GM21390 (cell line): ENCODE results near the gene LARGE1.

Experiments used
- ATAC-seq: cut with Tn5 transposase; IDR thresholded peaks from one replicate; pipeline ENCODE4 v1.9.1; 2021; ENCODE audit not compliant: unreplicated experiment

LARGE1 gene

DNA sequence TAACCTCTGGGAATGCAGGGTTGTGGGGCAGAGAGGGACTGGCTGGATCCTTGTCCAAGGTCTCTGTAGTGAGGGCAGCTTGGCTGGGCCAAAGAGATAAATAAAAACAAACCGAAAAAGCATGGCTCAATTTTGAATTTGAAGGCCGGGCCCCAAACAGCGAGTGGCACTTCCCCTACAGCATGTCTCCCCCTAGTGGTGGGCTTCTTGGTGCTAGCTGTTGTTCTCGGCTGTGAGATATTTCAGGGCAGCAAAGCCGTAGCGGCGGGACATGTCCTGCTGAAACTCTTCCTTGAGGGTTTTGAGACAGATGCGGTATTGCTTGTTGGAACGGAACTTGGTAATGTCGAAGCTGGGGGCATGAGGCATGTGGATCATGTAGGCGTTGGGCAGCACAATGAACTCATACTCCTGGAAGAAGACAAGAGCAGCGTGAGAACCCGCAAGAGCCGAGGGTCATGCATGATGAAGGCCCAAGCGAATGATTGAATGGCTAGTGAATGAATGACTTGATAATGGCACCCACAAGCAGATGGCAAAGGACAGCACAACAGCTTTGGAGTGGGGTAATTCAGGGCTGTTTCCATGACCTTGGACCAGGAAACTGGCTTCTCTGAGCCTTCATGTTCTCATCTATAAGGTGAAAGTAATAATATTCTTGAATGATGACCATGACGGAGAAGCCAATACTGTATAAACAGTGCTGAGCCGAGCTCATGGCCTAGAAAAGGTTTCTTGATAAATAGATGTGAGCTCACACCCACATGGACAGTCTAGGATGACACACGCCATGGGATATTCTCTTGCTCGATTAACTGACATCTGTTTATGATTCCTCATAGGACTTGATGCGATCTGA is 645.8 kb downstream of the LARGE1 start:
- ATAC-seq = no peak

DNA sequence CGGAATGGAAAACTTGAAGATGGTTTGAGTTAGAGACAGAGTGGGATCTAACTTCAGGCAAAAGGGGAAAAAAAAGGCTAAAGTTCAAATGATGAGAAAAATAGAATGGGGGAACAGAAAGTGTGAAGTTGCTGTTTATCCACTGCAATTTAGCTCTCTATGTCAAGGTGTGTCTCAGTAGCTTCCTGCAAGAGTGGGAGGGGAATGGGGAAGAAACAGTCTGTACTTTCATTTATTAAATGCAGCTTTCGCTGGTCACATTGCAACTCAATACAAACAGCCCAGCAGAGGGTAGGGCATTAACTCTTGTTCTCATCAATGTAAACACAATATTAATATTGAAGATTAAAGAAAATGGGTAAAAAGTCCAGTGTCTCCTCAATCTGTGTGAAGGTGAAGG is 647.4 kb downstream of the LARGE1 start:
- ATAC-seq = no peak

DNA sequence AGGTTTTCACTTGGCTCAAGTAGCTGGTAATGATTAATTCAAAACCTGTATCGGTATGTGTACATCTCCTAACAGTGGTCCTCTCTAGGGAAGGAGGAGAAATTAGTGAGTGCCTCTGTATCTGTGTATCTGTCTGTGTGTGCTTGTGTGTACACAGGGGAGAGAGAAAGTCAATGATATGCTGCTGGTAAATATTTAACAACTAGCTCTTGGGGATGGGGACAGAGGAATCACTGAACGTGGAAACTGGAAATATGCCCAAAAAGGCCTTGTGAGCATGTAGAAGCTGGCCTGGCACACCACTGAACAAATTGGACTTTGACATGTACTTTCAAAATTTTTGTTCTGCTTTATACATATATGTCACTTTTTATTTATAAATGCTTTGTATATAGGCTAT is 648.1 kb downstream of the LARGE1 start:
- no peak for ATAC-seq

DNA sequence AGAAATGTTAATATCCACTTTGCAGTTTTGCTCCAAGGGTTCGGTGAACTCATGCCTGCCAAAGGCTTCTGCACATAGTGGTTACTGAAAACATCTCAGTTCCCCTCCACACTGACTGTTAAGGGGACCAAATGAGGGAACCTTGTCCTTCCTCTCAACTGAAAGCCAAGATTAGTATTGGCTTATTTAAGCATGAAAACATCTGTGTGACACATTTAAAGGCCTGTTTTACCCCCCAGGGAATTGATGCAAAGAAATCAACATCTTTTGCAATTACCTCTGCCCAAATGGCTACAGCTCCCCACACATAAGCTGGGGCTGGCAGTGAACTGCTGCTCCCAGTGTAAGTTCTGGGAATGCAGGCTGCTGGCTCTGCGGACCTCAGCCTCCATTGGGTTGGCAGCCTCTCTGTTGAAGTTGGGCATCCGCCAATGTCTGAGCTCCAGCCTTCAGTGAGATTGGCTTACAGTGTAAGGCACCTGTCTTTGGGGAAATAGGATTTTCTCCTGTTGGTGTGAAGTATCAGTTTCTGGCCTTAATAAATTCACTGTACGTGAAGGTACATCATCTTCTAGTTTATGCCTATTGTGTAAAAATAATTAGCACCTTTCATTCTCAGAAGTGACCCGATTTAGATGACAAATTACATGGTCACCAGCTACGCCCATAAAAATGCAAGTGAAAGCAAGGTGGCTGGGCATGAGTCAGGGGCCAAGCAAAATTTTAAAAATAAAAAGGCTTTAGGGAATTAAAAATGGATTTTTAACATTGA is 648.7 kb downstream of the LARGE1 start:
- peak; percentile 67 for ATAC-seq

DNA sequence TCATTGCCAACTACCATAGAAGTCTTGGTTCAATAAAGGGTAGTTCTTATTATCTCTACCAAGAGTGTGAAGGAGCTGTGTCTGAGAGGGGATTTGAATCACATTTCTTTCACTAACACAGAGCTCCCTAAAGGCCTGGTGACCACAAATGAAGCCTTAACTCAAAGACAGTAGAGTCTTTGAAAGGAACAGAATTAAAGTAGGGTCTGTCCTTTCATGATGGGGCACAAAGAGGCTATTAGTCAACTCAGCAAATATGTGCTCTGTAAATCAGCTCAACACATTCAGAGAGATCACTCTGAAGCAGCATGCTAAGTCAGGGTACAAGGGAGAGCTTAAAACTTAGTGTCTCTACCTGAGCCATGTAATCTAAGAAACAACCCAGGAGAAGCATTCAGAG is 649.7 kb downstream of the LARGE1 start:
- no peak for ATAC-seq

DNA sequence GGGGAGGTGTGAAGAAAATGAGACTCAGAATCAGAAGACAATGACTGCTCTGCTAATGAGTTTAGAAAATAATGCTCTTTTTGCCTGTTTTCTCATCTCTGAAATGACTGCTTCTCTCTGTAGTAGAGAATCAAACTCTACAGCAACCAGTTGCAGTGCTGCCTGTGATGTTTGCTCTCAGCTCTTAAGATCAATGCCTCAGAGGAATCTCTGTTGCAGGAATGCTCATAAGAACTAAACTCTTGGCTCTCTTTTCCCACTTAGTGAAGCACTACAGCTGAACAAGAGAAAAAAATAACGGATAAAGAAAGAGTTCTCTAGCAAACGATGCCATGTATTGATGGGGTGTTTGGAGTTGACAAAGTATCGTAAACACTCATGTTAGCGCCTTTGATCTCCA is 658.6 kb downstream of the LARGE1 start:
- ATAC-seq = no peak

DNA sequence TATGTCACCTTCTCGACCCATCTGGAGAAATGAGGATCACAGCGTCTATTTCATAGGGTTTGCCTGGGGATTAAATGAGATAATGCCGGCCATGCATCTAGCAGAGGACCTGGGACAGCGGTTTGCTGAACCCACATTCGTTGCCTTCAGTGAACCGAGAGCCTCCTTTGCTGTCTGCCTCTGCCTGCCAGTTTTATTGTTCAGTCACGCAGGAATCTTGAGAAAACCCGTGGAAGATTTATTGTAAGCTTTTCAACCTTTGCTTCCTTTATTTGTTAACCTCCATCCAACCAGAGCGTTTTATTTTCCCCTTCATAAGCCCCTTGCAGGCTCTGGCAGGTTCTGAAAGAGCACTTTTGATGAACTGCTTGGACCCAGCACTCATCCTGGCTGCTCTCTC is 659.8 kb downstream of the LARGE1 start:
- ATAC-seq = no peak

DNA sequence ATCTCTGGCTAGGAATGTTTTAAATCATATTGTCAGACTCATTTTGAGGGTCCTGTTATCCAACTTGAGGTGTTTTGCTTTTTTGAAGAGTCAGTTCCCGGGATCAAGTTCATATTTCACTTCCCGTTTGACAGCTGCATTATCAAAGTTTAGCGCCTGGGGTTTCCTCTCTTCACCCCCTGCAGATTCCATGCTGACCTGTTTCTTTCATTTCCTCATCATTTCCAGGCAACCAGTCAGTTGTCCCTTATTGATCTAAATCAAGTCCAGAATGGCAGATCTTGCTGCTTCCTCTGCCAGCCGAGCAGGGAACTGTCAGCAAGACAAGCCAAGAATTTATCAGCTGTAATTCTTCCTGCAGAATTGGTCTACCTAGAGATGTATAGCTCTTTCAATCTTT is 664.5 kb downstream of the LARGE1 start:
- no peak for ATAC-seq

DNA sequence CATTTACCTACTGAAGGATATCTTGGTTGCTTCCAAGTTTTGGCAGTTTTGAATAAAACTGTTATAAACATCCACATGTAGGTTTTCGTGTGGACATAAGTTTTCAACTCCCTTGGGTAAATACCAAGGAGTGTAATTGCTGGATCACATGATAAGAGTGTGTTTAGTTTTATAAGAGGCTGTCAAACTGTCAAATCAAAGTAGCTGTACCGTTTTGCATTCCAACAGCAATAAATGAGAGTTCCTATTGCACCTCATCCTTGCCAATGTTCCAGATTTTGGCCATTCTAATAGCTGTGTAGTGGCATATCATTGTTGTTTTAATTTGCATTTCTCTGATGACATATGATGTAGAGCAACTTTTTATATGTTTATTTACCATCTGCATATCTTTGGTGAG is 671.3 kb downstream of the LARGE1 start:
- ATAC-seq = no peak

DNA sequence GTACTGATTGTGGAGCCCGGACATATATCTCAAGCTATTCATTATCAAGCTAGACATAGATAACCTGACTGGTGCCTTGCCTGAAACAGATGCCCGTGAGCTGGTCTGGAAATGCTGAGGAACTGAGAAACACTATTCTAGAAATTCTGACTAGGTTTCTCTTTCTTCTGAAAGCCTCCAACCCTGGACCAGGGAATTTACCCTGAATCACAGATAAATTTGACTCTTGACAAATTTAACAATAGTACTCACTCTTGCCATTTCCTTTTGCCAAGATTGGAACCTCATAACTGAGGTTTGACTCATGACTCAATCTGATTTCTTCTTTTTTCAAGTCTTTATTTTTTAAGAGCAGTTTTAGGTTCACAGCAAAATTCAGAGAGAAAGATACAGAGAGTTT is 672.5 kb downstream of the LARGE1 start:
- peak; percentile 63 for ATAC-seq

DNA sequence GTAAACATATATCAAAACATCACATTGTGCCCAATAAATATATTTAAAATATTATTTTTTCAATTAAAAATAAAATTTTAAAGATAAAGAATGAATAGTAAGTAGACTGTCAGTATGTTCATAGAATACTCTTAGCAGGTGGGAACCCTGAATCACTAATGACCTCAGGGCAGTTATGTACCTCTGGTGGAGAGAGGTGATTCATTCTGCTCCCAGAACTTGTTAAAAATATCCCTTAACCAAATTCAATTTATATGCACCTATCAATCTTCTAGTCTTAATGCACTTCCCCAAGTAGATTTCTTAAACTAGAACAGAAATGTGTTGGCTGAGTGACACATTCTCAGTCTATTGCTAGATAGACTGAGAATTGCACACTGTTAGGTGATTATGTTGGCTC is 678.2 kb downstream of the LARGE1 start:
- ATAC-seq = no peak

DNA sequence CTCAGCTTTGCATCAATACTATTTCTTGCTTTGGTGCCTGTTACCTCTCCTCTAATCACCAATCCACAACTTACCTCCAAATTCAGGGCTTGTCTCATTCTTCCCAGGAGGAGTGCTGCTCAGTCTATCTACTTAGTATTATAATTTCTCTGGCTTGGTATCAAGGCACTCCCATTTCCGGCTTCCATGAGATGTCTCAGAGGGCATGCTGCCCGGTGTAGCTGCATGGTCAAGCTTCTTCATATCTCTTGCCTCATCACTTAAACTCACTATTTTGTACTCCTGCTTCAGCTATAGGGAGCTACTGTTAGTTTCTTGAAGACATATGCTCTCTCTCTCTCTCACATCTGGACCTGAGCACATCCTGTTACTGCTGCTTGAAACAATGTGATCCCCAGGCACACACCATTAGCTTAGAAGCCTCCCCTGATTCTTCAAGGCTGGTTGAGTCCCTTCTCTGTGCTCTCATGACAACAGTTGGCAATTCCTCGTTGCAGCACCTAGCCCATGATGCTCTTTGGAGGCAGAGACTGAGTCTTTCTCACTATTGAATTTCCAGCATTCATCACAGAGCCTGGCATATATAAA is 679.3 kb downstream of the LARGE1 start:
- ATAC-seq = no peak

DNA sequence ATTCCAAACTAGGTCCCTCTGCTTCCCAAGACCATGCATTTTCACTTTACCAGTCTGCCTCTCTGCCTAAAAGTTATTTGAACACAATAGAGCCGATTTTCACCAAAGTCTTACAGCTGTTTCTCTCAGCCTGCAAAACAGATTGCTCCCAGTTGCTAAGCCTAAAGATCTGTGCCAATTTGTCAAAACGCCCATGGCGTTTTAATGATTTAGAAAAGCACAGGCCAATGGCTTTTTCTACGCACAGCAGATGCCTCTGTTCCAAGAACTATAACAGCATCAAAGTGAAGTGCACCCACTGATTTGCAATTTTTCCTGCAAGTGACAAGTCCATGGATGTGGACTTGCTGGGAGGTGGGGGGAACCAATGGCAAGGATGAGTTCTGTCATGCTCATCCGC is 688.2 kb downstream of the LARGE1 start:
- ATAC-seq = no peak

DNA sequence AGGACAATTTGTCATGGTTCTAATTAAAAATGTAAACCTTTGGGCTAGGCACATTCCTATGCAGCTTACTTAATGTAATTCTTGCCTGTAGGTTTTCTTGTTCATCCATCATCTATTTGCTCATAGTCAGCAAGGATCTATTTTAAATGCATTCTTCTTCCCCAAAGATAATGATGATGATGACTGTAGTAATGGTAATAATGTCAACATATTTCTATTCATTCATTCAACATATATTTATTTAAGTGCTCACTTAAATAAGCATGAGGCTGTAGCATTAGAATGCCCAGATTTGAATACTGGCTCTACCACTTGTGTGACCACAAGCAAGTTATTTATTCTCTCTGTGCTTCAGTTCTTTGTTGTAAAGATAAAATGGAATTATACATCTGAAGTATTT is 692.5 kb downstream of the LARGE1 start:
- no peak for ATAC-seq

DNA sequence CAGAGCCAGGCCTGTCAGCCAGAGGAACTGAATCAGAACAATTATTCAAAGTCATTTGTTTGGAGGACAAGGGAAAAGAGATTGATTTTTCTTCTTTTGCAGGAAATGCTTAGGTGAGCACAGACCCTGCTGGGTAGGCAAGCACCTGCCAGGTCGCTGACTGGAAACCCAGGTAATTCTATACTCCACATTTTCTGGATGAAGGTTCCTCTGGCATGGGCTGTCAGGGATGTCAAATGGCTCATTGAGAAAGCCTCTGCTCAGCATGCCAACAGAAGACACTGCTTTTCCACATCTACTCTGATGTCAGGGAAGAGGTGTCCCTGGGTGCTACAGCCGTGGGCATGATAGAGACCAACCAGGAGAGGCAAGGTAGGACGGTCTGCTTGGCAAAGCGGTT is 695.4 kb downstream of the LARGE1 start:
- ATAC-seq = no peak
